Tibial artery (tissue), 4 donors: ENCODE data around the gene FBXO48.

Experiments used
- DNase-seq, 2 donors: peaks; one replicate each; pipeline ENCODE4 v3.0.0-alpha.2; 2019
- H3K27ac ChIP-seq, 2 donors: fragments of 200-600 bp; sonication (generic) in 1 of 2; 1 replicate in 1 of 2; 2 replicates in 1 of 2; pipeline ENCODE4 v1.5.1; 2018 to 2019; ENCODE audit warnings: mild to moderate bottlenecking in 1 of 2
- H3K27me3 ChIP-seq, 2 donors: fragments of 200-600 bp; sonication (generic) in 1 of 2; one replicate each; pipeline versions ENCODE4 v1.5.1 to v1.6.0; 2016 to 2019
- H3K36me3 ChIP-seq, 3 donors: fragments of 200-600 bp; sonication (generic) in 2 of 3; one replicate each; pipeline ENCODE4 v1.5.1; 2016 to 2019; ENCODE audit warnings: mild to moderate bottlenecking in 2 of 3
- H3K4me1 ChIP-seq, 4 donors: fragments of 200-600 bp; sonication (generic) in 2 of 4; 1 replicate in 3 of 4; 2 replicates in 1 of 4; pipeline ENCODE4 v1.5.1; 2016 to 2019
- H3K4me3 ChIP-seq, 2 donors: fragments of 200-600 bp; sonication (generic) in 1 of 2; 1 replicate in 1 of 2; 2 replicates in 1 of 2; pipeline ENCODE4 v1.5.1; 2018 to 2019; ENCODE audit warnings: mild to moderate bottlenecking in 2 of 2
- H3K9me3 ChIP-seq, 3 donors: fragments of 200-600 bp; sonication (generic) in 1 of 3; one replicate each; pipeline ENCODE4 v1.5.1; 2016 to 2019
- CTCF ChIP-seq, 2 experiments: fragments of 200-600 bp in 1 of 2; fragments of 450-650 bp in 1 of 2; IDR thresholded peaks; one replicate each; pipeline ENCODE4 v1.5.1; 2017 to 2019; ENCODE audit warnings: antibody characterized with exemption in 2 of 2, mild to moderate bottlenecking in 1 of 2, moderate library complexity in 1 of 2
- intact Hi-C: fragments of 100-400 bp; cut with DNase I; formaldehyde crosslinking; loops from one replicate; pipeline ENCODE4 v1.15.0; 2023; ENCODE audit warnings: low total_unique reads

Gene FBXO48

GRCh38 chr2:68506170-68506569 is 39.1 kb upstream of the FBXO48 start:
- H3K4me1 ChIP-seq, result no peaks in the 10 kb centered on the region
- intact Hi-C loops, result no loop called here
- no peak overlapping the region for H3K4me3 ChIP-seq
- peaks cover 0 to 12% (median 10%) of the 10 kb centered on the region in 3 donors for H3K36me3 ChIP-seq
- H3K27ac ChIP-seq, result no peak overlapping the region
- no peaks in the 10 kb centered on the region for H3K27me3 ChIP-seq
- no peak for DNase-seq
- TF ChIP-seq CTCF (IDR thresholded peaks at IDR 0.05), result no peak
- H3K9me3 ChIP-seq, result no peaks in the 10 kb centered on the region

- no peak for TF ChIP-seq CTCF (IDR thresholded peaks at IDR 0.05)
- no peak for DNase-seq
- intact Hi-C loops, result no loop called here
- no peak overlapping the region for H3K4me3 ChIP-seq
- no peaks in the 10 kb centered on the region for H3K4me1 ChIP-seq
- no peaks in the 10 kb centered on the region for H3K9me3 ChIP-seq
- H3K27me3 ChIP-seq, result no peaks in the 10 kb centered on the region
- H3K36me3 ChIP-seq, result peaks cover 0 to 12% (median 10%) of the 10 kb centered on the region in 3 donors
- H3K27ac ChIP-seq, result no peak overlapping the region
Measured at GRCh38 chr2:68505603-68506159, 38.6 kb upstream of the FBXO48 start.

GRCh38 chr2:68501768-68502167 is 34.7 kb upstream of the FBXO48 start:
- H3K27ac ChIP-seq, result no peak overlapping the region
- no peaks in the 10 kb centered on the region for H3K27me3 ChIP-seq
- peaks cover 0 to 11% (median 0%) of the 10 kb centered on the region in 3 donors for H3K36me3 ChIP-seq
- no peak for DNase-seq
- no peak for TF ChIP-seq CTCF (IDR thresholded peaks at IDR 0.05)
- H3K9me3 ChIP-seq, result peaks cover 0 to 4% (median 0%) of the 10 kb centered on the region in 3 donors
- H3K4me3 ChIP-seq, result no peak overlapping the region
- intact Hi-C loops, result no loop called here
- H3K4me1 ChIP-seq, result no peaks in the 10 kb centered on the region

GRCh38 chr2:68500649-68501048 is 33.6 kb upstream of the FBXO48 start:
- intact Hi-C loops, result no loop called here
- Histone ChIP-seq H3K27ac (no peak overlapping the region), H3K27me3 (no peaks in the 10 kb centered on the region), H3K4me3 (no peak overlapping the region), H3K9me3 (peaks cover 0 to 15% (median 6%) of the 10 kb centered on the region in 3 donors), H3K36me3 (peaks cover 0 to 4% (median 0%) of the 10 kb centered on the region in 3 donors), H3K4me1 (no peaks in the 10 kb centered on the region)
- no peak for DNase-seq
- no peak for TF ChIP-seq CTCF (IDR thresholded peaks at IDR 0.05)

- Histone ChIP-seq H3K4me3 (no peak overlapping the region), H3K9me3 (peaks cover 0 to 19% (median 6%) of the 10 kb centered on the region in 3 donors), H3K27me3 (no peaks in the 10 kb centered on the region), H3K4me1 (no peaks in the 10 kb centered on the region), H3K36me3 (no peaks in the 10 kb centered on the region), H3K27ac (no peak overlapping the region)
- intact Hi-C loops, result no loop called here
- no peak for TF ChIP-seq CTCF (IDR thresholded peaks at IDR 0.05)
- no peak for DNase-seq
Measured at GRCh38 chr2:68499133-68499532, 32.0 kb upstream of the FBXO48 start.

- H3K36me3 ChIP-seq, result no peaks in the 10 kb centered on the region
- H3K27ac ChIP-seq, result no peak overlapping the region
- no peaks in the 10 kb centered on the region for H3K27me3 ChIP-seq
- intact Hi-C loops, result no loop called here
- DNase-seq, result no peak
- peaks cover 0 to 14% (median 4%) of the 10 kb centered on the region in 3 donors for H3K9me3 ChIP-seq
- TF ChIP-seq CTCF (IDR thresholded peaks at IDR 0.05), result no peak
- no peaks in the 10 kb centered on the region for H3K4me1 ChIP-seq
- H3K4me3 ChIP-seq, result no peak overlapping the region
Measured at GRCh38 chr2:68491582-68491981, 24.5 kb upstream of the FBXO48 start.
